Measurements from ENCODE around the gene KATNB1. TPM values are rescaled to one million over a fixed set of nuclear protein-coding genes. Genes with fewer than 3 reads are reported as not detected.
A peak's percentile ranks its signal among the peaks of the same experiment; 100 is the strongest.
"Not testable (repeated sequence)": the region's sequence is repeated elsewhere in the genome, so short reads cannot be mapped to it uniquely, and the experiment has no call there.

KATNB1 gene
- total and polyA plus RNA-seq, 4 donors = 7.0 to 16.2 (median 12.8) TPM

- ATAC-seq (ENCODE audit: low FRiP score) (no peak), DNase-seq (peak in 1 of 2 donors; percentile 33)
- no peak overlapping the region for H3K27ac ChIP-seq (ENCODE audit: low read depth in 1 of 2, low read length in 2 of 2)
- no peaks in the 10 kb centered on the region for H3K4me1 ChIP-seq (ENCODE audit: control insufficient read depth in 1 of 2, insufficient read depth in 2 of 2, low read length in 2 of 2)
- H3K4me3 ChIP-seq (ENCODE audit: low read length in 2 of 2) = no peak overlapping the region
- 86 to 87% methylated on average over 11 of the region's 11 CpGs for WGBS, 2 donors
- no peaks in the 10 kb centered on the region for H3K27me3 ChIP-seq (ENCODE audit: control insufficient read depth in 1 of 2, insufficient read depth in 2 of 2, low read length in 1 of 2)
- no peaks in the 10 kb centered on the region for H3K9me3 ChIP-seq (ENCODE audit: control insufficient read depth, low read length)
- no peaks in the 10 kb centered on the region for H3K36me3 ChIP-seq (ENCODE audit: control insufficient read depth in 1 of 2, insufficient read depth in 2 of 2, low read length in 1 of 2)
- intact Hi-C loops (cut with DNase I) = no loop called here
These were observed 37.4 kb downstream of the KATNB1 start for GRCh38 chr16:57773019-57773418.

DNA sequence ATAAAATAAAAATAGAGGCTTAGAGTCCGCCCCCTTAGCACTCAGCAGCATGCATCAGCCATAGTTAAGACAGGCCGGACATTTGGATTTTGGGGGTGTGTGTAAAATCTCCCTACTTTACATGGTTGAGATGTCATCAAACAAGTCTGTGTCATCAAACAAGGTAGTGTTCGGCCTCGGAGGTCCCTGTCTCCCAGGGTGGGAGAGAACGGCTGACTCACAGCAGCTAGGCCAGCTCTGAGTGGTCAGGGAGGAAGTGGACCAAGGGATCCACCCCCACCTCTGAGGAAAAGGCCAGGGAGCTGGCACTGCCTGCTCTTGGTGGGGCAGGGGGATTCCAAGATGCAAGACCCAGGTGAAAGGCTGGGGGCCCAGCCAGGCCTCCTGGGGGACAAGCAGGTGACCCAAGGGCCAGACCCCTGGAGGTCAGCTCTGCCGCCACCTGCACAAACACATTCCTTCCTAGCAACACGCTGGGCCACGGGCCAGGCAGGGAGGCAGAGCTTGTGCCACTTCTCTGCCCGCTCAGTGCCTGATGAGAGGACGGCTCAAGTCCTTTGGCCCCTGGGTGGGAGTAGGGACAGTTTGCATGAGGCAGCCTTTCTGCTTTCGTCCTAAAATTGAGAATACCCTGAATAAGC is 38.2 kb downstream of the KATNB1 start:
- Histone ChIP-seq H3K27me3 (ENCODE audit: control insufficient read depth in 1 of 2, insufficient read depth in 2 of 2, low read length in 1 of 2) (no peaks in the 10 kb centered on the region), H3K27ac (ENCODE audit: low read depth in 1 of 2, low read length in 2 of 2) (no peak overlapping the region), H3K9me3 (ENCODE audit: control insufficient read depth, low read length) (no peaks in the 10 kb centered on the region), H3K4me1 (ENCODE audit: control insufficient read depth in 1 of 2, insufficient read depth in 2 of 2, low read length in 2 of 2) (no peaks in the 10 kb centered on the region), H3K4me3 (ENCODE audit: low read length in 2 of 2) (no peak overlapping the region), H3K36me3 (ENCODE audit: control insufficient read depth in 1 of 2, insufficient read depth in 2 of 2, low read length in 1 of 2) (no peaks in the 10 kb centered on the region)
- DNase-seq (no peak), ATAC-seq (ENCODE audit: low FRiP score) (no peak)
- intact Hi-C loops (cut with DNase I) = no loop called here
- WGBS, 2 donors = 86 to 87% methylated on average over 11 of the region's 11 CpGs

- whole genome bisulfite sequencing, 2 donors = 94 to 95% methylated on average over 12 of the region's 12 CpGs
- Histone ChIP-seq H3K36me3 (ENCODE audit: control insufficient read depth in 1 of 2, insufficient read depth in 2 of 2, low read length in 1 of 2) (no peaks in the 10 kb centered on the region), H3K27ac (ENCODE audit: low read depth in 1 of 2, low read length in 2 of 2) (no peak overlapping the region), H3K4me1 (ENCODE audit: control insufficient read depth in 1 of 2, insufficient read depth in 2 of 2, low read length in 2 of 2) (no peaks in the 10 kb centered on the region), H3K9me3 (ENCODE audit: control insufficient read depth, low read length) (no peaks in the 10 kb centered on the region), H3K4me3 (ENCODE audit: low read length in 2 of 2) (no peak overlapping the region), H3K27me3 (ENCODE audit: control insufficient read depth in 1 of 2, insufficient read depth in 2 of 2, low read length in 1 of 2) (no peaks in the 10 kb centered on the region)
- ATAC-seq (ENCODE audit: low FRiP score) (no peak), DNase-seq (no peak)
- intact Hi-C loops (cut with DNase I) = no loop called here
These were observed 39.2 kb downstream of the KATNB1 start for GRCh38 chr16:57774705-57775285.

DNA sequence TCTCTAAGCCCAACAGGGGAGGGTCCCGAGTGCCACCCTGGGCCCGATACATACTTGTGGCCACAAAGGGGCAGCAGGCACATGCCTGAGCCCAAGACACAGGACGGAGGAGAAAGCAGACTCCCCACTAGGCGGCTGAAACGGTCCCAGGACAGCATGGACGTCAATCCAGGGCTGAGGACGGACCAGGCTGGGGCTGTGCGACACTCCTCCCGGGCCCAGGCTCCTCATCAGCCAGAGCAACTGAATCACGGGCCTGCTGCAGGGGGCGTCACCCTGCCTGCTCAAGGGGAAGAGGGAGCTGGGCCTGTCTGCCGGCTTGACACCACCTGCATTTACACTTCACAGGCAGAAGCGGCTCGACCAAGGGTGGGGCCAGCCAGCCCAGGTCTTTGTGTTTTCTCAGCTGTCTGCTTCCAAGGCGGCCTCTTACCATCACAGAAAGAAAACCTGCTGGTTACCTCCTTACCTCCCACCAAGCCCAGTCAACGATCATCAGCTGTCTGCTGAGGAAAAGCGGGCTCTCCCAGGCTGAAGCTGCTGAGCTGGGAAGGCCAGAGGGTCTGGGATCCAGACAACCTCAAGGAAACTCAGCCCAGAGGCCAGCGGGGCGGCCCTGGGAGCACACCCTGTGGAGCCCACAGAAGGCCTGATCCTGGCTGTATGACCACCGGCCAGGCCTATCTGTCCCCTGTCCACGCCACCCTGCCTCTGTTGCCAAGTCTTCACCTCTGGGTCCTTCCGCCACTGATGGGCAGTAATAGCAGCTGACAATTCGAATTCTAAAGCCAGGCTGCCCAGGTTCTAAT is 40.3 kb downstream of the KATNB1 start:
- Histone ChIP-seq H3K27ac (ENCODE audit: low read depth in 1 of 2, low read length in 2 of 2) (no peak overlapping the region), H3K9me3 (ENCODE audit: control insufficient read depth, low read length) (no peaks in the 10 kb centered on the region), H3K4me1 (ENCODE audit: control insufficient read depth in 1 of 2, insufficient read depth in 2 of 2, low read length in 2 of 2) (no peaks in the 10 kb centered on the region), H3K4me3 (ENCODE audit: low read length in 2 of 2) (no peak overlapping the region), H3K27me3 (ENCODE audit: control insufficient read depth in 1 of 2, insufficient read depth in 2 of 2, low read length in 1 of 2) (no peaks in the 10 kb centered on the region), H3K36me3 (ENCODE audit: control insufficient read depth in 1 of 2, insufficient read depth in 2 of 2, low read length in 1 of 2) (no peaks in the 10 kb centered on the region)
- no peak for ATAC-seq (ENCODE audit: low FRiP score)
- DNase-seq = peak in 1 of 2 donors; percentile 41
- intact Hi-C loops (cut with DNase I) = no loop called here
- 73 to 74% methylated on average over 23 of the region's 23 CpGs for WGBS, 2 donors

DNA sequence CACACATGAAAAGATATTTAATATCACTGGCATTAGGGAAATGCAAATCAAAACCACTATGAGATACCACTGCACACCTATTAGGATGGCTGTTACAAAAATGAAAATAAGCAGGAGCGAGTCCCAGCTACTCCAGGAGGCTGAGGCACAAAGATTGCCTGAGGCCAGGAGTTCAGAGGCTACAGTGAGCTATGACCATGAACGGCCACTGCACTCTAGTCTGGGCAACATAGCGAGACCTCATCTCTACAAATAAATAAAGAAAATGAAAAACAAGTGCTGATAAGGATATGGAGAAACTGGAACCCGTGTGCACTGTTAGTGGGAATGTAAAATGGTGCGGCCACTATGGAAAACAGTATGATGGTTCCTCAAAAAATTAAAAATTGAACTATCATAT is 43.1 kb downstream of the KATNB1 start:
- 90 to 91% methylated on average over 5 of the region's 5 CpGs for WGBS, 2 donors

DNA sequence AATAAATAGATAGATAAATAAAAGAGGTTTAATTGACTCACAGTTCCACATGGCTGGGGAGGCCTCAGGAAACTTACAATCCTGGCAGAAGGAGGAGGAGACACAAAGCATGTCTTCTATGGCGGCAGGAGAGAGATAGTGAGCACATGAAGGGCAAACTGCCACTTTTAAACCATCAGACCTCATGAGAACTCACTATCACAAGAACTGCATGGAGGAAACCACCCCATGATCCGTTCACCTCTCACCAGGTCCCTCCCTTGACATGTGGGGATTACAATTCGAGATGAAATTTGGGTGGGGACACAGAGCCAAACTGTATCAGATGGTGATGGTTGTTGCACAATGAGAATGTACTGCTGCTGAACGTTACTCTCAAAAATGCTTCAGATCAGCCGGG is 44.3 kb downstream of the KATNB1 start:
- H3K4me3 ChIP-seq (ENCODE audit: low read length in 2 of 2); H3K4me1 ChIP-seq (ENCODE audit: control insufficient read depth in 1 of 2, insufficient read depth in 2 of 2, low read length in 2 of 2); H3K36me3 ChIP-seq (ENCODE audit: control insufficient read depth in 1 of 2, insufficient read depth in 2 of 2, low read length in 1 of 2); ATAC-seq (ENCODE audit: low FRiP score); H3K27me3 ChIP-seq (ENCODE audit: control insufficient read depth in 1 of 2, insufficient read depth in 2 of 2, low read length in 1 of 2); H3K27ac ChIP-seq (ENCODE audit: low read depth in 1 of 2, low read length in 2 of 2); intact Hi-C loops (cut with DNase I); H3K9me3 ChIP-seq (ENCODE audit: control insufficient read depth, low read length): not testable (repeated sequence)
- WGBS, 2 donors = 85 to 93% methylated on average over 5 of the region's 5 CpGs
- DNase-seq = peak in 1 of 2 donors; percentile 23

More for the DNA sequence above, 43.1 kb downstream of the KATNB1 start:
- DNase-seq (no peak), ATAC-seq (ENCODE audit: low FRiP score) (no peak)
- Histone ChIP-seq H3K4me1 (ENCODE audit: control insufficient read depth in 1 of 2, insufficient read depth in 2 of 2, low read length in 2 of 2) (no peaks in the 10 kb centered on the region), H3K27me3 (ENCODE audit: control insufficient read depth in 1 of 2, insufficient read depth in 2 of 2, low read length in 1 of 2) (no peaks in the 10 kb centered on the region), H3K36me3 (ENCODE audit: control insufficient read depth in 1 of 2, insufficient read depth in 2 of 2, low read length in 1 of 2) (no peaks in the 10 kb centered on the region), H3K27ac (ENCODE audit: low read depth in 1 of 2, low read length in 2 of 2) (no peak overlapping the region), H3K4me3 (ENCODE audit: low read length in 2 of 2) (no peak overlapping the region), H3K9me3 (ENCODE audit: control insufficient read depth, low read length) (no peaks in the 10 kb centered on the region)
- intact Hi-C loops (cut with DNase I) = no loop called here

- no peak for ATAC-seq (ENCODE audit: low FRiP score)
- H3K9me3 ChIP-seq (ENCODE audit: control insufficient read depth, low read length) = no peaks in the 10 kb centered on the region
- 86 to 88% methylated on average over 1 of the region's 1 CpG for WGBS, 2 donors
- H3K36me3 ChIP-seq (ENCODE audit: control insufficient read depth in 1 of 2, insufficient read depth in 2 of 2, low read length in 1 of 2) = peaks cover 3 to 5% of the 10 kb centered on the region in 2 donors
- no peak overlapping the region for H3K27ac ChIP-seq (ENCODE audit: low read depth in 1 of 2, low read length in 2 of 2)
- peak in 1 of 2 donors; percentile 20 for DNase-seq
- no peaks in the 10 kb centered on the region for H3K27me3 ChIP-seq (ENCODE audit: control insufficient read depth in 1 of 2, insufficient read depth in 2 of 2, low read length in 1 of 2)
- intact Hi-C loops (cut with DNase I) = no loop called here
- H3K4me3 ChIP-seq (ENCODE audit: low read length in 2 of 2) = no peak overlapping the region
- no peaks in the 10 kb centered on the region for H3K4me1 ChIP-seq (ENCODE audit: control insufficient read depth in 1 of 2, insufficient read depth in 2 of 2, low read length in 2 of 2)
These were observed 45.8 kb downstream of the KATNB1 start for GRCh38 chr16:57781349-57781740.

GRCh38 chr16:57781741-57782606 is 46.4 kb downstream of the KATNB1 start:
- Histone ChIP-seq H3K4me1 (ENCODE audit: control insufficient read depth in 1 of 2, insufficient read depth in 2 of 2, low read length in 2 of 2) (no peaks in the 10 kb centered on the region), H3K27me3 (ENCODE audit: control insufficient read depth in 1 of 2, insufficient read depth in 2 of 2, low read length in 1 of 2) (no peaks in the 10 kb centered on the region), H3K27ac (ENCODE audit: low read depth in 1 of 2, low read length in 2 of 2) (no peak overlapping the region), H3K36me3 (ENCODE audit: control insufficient read depth in 1 of 2, insufficient read depth in 2 of 2, low read length in 1 of 2) (peaks cover 3 to 5% of the 10 kb centered on the region in 2 donors), H3K4me3 (ENCODE audit: low read length in 2 of 2) (no peak overlapping the region), H3K9me3 (ENCODE audit: control insufficient read depth, low read length) (no peaks in the 10 kb centered on the region)
- ATAC-seq (ENCODE audit: low FRiP score) (no peak), DNase-seq (peak in 1 of 2 donors; percentile 41)
- intact Hi-C loops (cut with DNase I) = no loop called here
- 84 to 87% methylated on average over 10 of the region's 10 CpGs for WGBS, 2 donors

Measured in aorta (tissue), 5 donors.